Measurements from ENCODE around the gene CYLD.
A peak's percentile ranks its signal among the peaks of the same experiment; 100 is the strongest.

CYLD gene

DNA sequence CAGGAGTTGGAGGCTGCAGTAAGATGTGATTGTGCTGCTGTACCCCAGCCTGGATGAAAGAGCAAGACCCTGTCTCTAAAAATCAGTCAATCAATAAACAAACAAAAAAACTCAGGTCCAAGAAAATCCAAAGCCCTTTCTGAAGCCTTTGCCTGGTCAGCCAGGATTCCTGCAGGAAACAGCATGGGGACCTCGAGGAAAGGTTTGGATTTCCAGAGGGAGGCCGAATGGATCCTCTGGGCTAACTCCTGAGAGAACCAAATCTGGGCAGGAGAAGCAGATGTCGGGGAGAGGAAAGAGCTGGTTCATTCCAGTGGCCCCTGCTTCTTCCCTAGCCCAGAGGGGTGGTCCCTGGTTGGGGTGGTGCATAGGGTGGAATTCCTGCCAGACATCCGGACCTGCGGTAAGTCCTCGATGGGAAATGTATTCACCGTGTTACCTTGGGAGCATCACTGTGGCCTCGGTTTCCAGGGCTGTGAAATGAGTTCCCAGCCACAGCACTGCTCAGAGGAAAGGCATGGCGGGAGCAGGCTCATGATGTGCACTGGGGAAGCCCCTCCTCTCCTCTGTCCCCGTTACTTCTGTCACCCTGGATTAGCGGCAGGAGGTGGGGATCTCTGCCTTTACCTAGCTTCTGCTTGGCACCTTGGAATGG lies 75.1 kb downstream of the CYLD start:
- DNase-seq (ENCODE audit: low read depth in 3 of 3) = no peak

DNA sequence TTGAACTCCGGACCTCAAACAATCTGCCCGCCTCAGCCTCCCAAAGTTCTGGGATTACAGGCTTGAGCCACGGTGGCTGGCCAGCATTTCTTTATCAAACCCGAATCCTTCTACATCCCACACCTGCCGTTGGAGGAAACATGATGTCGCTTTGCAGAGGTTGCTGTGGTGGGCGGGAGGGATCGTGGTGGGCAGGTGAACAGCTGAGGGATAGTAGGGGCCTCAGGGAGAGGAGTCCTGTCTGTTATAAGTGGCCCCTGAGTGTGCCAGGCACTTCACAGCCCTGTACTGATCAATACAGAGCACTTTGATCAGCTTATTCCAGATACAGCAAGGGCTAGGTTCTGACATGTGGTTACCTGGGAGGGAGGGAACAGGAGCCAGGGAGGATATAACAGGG lies 76.5 kb downstream of the CYLD start:
- no peak for DNase-seq (ENCODE audit: low read depth in 3 of 3)

DNA sequence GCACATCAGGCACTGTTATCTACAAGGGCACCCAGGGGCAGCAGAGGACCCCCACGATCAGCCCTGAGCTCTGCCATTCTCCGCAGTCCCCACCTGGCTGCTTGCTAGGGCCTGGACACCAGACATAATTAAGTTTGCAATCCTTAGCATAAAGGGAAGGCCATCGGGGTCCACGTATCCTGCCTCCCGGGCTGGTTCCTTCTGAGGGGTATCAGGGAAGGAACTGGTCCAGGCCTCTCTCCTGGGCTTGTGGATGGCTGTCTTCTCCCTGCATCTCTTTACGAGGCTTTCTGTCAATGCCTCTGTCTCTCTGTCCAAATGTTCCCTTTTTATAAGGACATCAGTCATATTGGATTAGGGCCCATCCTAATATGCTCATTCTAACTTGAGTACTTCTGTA lies 77.8 kb downstream of the CYLD start:
- no peak for DNase-seq (ENCODE audit: low read depth in 3 of 3)

DNA sequence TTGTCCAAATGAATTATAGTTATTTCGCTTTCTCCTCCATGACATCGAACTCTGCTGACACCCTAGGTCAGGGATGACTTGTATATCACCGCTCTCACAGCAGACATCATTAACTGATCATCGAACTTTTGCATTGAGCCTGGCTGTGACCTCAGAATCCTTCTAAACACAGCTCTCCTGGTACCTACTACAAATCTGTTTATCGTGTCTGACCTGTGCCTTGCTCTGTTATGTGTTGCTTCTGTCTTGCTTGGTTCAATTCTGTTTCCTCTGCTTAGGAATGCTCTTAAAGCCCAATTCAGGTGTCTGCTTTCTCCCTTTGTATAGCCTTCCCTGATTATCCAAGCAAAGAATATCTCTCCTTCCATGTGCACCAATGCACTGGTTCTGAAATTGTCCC lies 78.3 kb downstream of the CYLD start:
- DNase-seq (ENCODE audit: low read depth in 3 of 3) = no peak

DNA sequence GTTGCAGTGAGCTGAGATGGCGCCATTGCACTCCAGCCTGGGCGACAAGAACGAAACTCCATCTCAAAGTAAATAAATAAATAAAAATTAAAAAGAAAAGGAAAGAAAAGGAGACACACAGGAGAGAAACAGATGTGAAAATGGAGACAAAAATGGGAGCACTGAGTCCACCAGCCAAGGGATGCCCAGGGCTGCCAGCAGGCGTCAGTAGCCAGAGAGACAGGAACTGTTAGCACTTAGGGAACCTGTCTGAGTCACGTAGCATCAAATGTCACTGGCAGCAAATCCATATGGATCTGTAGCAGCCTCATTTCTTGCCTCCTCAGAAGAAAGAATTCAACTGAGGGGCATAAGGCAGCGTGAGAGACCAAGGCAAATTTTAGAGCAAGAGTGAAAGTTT lies 79.7 kb downstream of the CYLD start:
- no peak for DNase-seq (ENCODE audit: low read depth in 3 of 3)

DNA sequence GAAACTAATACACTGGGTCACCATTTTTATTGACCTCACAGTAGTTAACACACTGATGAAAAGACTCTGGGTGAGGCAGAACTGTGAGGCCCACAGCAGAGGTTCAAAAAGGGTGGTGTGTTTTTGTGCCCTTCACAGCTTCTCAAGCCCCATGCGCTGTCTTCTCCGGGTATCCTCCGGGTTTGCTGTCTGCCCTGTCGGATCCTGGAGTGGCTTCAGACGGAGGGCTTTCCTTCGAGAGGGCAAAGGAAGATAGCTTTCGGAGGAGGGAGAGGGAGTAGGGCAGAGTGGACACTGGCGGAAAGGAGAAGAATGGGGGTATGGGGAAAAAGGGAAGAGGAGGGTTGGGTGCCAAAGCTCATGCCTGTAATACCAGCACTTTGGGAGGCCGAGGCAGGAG lies 80.8 kb downstream of the CYLD start:
- DNase-seq (ENCODE audit: low read depth in 3 of 3) = no peak

DNA sequence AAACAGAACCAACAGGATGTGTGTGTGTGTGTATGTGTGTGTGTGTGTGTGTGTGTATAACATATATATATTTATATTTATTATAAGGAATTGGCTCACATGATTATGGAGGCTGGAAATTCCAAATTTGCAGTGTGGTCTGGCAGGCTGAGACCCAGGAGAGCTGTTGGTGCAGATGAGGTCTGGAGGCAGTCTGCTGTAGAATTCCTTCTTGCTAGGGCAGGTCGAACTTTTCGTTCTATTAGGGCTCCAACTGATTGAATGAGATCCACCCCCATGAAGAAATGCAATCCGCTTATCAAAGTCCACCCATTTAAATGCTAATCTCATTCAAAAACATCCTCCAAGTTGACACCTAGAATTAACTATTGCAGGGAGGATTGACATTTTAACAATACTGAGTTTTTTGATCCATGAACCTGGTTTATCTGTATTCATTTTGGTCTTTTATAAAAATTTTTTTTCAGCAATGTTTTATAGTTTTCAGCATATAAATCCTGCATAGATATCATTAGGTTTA lies 85.0 kb downstream of the CYLD start:
- no peak for DNase-seq (ENCODE audit: low read depth in 3 of 3)

DNA sequence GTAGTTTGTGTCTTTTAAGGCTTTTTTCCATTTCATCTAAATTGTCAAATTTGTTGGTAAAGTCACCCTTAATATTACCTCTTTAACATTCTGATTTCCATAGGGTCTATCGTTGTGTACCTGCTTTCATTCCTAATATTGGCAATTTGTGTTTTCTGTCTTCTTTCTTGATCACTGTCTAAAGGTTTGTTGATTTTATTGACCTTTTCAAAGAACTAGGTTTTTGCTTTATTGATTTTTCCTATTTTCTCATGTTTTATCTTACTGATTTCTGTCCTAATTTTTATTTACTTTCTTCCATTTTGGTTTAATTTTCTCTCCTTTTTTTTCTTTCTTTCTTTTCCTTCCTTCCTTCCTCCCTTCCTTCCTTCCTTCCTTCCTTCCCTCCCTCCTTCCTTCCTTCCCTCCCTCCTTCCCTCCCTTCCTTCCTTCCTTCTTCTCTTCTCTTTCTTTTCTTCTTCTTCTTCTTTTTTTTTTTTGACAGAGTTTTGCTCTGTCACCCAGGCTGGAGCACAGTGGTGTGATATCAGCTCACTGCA lies 86.3 kb downstream of the CYLD start:
- no peak for DNase-seq (ENCODE audit: low read depth in 3 of 3)

DNA sequence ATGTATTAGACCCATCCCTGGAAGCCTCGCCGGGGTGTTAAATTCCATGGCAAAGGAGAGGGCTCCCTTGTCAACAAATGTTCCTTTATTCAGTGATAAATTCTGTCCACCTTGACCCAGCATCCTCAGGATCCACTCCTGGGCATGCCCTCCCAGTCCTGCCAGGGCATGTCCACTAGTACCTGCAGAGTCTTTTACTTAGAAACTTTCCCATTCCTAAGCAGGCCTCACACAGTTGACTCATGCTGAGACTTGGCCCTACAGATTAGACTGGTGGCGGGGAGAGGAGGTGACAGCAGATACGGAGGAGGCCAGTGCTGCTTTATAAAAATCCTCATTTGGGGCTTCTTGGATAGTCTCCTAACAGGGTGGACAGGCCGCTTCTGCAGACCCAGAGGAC lies 88.8 kb downstream of the CYLD start:
- DNase-seq (ENCODE audit: low read depth in 3 of 3) = no peak

DNA sequence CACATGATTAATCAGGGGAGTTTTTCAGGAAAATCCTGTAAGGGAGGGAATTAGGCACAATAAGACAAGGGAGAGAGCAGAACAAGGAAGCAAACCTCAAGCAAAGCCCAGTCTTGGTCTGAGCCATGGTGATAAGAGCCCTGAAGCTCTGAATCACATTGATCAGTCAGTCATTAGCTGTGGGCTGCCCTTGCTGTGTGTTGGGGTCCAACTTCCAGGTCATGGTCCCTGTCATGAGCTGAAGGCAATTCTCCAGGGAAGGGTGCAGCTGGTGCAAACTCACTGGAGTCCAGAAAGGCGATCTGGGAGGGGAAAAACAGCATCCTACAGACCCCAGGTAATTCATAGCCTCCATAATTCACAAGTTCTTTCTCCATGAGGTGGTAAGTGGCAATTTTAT lies 89.9 kb downstream of the CYLD start:
- DNase-seq (ENCODE audit: low read depth in 3 of 3) = no peak

DNA sequence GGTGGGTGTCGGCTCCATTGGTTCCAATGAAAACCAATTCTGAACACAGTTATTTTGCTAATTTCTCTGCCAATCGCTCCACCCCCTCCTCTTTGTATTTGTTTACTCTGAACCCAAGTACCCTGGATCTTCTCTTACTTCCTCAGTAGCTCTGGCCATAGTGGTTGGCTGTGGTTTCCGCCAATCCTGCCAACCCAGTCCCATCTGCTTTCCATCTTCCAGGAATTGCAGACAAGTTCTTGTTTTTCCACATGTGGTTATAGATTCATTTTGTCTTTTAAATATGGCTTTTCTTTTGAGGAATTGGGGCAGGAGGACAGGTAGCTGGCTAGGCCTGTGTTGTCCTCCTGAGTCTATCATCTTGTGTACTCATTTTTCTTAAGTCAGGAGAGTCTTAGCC lies 92.0 kb downstream of the CYLD start:
- no peak for DNase-seq (ENCODE audit: low read depth in 3 of 3)

DNA sequence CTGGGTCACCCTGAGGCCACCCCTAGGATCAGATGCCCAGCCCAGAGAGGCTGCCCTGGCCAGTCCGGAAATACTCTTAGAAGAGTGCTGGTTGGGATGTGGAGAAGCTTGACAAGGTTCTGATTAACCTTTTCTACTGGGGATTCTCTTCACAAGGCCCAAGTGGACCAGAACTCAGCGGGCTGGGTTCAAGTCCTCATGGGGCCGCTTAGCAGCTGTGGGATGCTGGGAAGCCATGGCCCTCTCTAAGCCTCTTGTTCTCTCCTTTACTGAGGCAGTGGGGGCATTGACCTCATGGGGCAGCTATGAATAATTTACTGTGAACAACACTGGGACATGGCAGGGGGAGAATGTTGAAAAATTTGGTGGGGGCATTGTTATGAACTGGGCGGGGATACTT lies 92.8 kb downstream of the CYLD start:
- no peak for DNase-seq (ENCODE audit: low read depth in 3 of 3)

DNA sequence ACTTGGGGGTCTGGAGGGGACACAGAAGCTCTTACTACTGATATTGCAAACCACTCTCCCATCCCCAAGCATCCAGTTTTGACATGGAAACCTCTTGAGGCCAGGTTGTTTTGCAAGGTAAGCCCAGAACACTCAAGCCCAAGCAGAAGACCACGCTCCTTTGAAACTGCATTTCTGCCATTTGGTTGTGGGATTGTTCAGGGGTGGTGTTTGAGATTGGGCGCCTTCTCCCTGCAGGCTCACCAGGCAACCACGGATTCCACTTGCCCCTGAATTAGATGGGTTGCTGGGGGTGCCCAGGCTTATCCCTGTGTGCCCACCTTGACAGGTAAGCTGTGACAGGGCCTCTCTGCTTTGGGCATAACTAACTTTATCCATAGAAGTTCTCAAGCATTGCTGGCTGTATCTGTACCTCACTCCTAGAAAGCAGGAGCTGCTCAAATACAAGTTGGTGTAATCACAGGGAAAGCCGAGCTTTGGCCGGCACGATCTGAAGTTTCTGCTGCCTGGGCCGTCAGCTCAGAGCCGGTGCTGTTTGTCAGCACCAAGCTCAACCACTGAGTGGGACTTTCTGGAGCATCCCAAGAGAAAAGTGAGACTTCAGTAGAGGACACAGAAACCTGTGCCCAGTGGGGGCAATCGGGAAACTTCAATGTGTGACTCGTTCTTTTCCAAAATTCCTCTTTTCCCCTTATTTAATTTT lies 93.6 kb downstream of the CYLD start:
- DNase-seq (ENCODE audit: low read depth in 3 of 3) = no peak

DNA sequence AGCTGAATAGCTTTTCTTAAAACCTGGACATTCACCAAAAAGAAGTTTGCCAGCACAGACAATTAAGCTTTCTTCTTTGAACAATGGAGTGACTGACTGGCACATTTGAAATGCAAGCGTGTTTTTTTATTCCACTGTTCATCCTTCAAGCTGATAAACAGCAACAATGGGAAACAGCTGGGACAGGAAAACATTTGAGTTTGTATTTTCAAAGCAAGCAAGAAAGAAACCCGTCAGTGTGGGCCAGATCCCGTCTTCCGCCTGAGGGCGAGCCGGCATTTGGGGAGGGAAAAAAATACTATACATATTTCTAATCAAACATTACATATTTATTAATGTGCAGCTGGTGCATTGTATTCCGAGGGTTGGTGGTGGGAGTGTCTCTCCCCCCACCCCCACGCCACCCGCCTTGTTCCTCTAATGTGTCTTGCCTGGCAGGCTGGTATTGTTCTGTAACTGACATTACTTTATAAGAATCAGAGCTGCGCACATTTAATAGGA lies 94.3 kb downstream of the CYLD start:
- no peak for DNase-seq (ENCODE audit: low read depth in 3 of 3)

DNA sequence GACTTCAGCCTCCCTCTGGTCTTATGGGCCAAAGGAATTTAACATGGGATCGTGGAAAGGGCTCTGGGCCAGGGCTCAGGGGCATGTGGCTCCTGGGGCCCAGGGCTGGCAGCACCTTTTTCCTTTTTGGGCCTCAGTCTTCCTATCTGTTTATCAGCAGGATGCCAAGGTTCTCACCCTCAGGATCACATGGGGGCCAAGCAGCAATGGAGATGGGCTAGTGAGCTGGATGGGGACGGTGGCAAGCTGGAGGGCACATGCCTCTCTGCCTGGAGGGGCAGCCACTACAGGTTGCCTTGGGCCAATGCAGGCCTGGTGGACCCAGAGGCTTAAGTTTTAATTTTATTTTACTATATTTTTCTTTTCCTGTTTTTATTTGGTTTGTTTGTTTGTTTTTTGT lies 95.4 kb downstream of the CYLD start:
- no peak for DNase-seq (ENCODE audit: low read depth in 3 of 3)

DNA sequence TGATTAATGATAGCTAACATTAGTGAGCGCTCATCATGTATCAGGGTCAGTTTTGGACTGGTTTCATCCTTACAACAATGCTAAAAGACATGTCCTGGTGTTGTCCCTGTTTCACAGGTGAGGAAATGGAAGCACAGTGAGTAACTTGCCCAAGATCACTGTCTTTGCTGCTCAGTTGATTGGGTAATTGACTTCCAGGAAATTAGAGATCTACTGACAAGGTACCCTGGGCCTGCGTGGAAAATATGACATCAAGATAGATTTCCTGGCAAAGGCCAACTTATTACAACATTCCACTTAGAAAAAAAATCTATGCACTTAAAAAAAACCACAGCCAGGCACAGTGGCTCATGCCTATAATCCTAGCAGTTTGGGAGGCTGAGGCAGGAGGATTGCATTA lies 96.3 kb downstream of the CYLD start:
- DNase-seq (ENCODE audit: low read depth in 3 of 3) = no peak

DNA sequence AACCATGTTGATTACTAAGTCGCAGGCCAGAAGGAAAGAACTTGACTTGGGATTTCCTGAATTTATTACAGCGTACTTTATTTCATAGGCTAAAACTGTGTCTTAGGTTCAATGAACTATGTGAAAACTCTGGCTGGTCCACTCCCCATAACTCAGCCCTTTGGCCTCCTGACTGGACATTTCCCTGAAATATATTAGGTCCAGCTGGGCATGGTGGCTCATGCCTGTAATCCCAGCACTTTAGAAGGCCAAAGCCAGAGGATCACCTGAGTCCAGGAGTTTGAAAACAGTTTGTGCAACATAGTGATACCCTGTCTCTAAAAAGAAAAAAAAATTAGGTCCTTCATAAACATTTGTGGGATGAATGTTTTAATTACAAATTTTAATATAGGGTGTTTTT lies 97.0 kb downstream of the CYLD start:
- DNase-seq (ENCODE audit: low read depth in 3 of 3) = no peak

DNA sequence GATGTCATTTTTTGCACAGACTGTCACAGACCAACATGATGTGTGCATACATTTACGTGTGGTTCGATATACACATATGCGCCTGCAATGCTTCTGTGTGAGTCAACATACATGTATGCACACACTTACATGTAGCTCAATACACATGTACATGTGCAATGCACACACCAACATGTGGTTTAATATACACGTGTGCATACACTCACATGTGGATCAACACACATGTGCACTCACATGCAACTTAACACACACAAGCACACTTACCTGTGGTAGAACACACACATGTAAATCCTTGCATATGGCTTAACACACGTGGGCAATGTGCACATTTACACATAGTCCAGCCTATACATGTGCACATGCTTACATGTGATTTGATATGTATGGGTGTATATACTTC lies 97.5 kb downstream of the CYLD start:
- no peak for DNase-seq (ENCODE audit: low read depth in 3 of 3)

DNA sequence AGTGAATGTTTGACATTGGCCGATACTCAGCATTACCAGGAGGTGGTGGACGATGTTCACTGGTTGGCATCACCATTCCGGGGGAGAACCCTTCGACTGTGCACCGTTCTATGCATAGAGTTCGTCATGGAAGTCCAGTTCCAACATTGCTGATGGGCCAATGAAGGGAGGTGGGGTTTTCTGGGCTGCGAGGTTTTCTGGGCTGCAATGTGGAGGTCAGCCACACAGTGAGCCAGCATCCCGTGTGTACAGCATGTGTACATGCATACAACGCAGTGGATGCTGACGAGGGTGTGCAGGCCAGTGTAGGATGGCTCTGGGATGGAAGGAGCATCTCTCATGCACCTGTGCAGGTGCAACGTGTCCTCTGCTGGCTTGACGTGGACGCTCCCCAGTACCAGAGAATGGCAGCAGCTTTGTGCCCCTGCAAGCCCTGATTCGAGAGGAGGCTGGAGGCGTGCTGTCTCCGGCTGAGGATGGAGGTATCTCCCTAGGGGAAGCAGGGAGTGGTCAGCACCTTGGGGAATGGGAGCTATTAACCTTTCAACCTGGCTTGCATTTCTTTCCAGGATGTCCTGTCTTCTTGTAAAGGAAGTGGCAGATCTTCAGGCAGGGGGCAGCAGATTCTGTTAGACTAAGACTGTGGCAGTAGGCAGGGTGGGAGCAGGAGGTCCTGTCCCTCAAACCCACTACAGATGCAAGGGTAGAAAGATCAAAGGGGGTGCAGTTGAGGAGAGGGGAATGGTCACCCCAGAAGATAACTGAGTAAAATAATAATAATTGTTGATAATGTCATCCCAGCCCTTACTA lies 98.2 kb downstream of the CYLD start:
- DNase-seq (ENCODE audit: low read depth in 3 of 3) = no peak

DNA sequence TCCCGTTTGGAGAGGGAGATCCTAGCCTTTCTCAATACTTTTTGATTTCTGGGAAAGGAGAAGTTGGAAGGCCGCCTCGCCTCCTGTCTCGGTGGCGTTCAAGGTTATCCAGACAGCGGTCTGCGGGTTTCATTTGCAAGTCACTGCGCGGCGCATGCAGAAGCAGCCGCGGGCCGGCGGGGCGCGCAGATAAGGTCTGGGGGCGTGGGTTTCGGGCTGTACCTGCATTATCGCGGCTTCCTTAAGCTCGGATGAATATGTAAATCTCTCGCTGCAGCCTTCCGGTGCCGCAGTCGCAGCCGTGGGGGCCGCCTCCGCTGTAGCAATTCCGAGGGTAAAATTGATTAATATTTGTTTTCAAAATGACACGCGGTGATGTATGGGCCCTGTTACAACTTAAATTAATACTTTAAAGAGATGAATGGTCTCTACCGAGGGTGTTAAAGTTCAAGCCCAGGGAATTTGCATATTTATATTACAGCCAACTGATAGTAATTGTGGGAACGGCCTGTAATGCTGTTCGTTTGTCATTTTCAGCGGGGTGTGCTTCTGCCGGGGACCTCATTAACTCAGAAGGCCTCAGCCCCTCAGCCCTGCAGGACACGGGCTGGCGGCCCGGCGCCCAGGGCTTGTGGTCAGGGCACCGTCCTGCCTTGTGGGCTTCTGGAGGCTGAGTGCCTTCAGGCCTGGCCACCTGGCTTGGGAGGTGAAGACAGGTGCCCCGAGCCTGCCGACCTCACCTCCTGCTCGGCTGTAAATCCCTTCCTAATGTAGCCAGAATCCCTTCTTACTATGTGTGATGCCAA lies 99.4 kb downstream of the CYLD start:
- DNase-seq (ENCODE audit: low read depth in 3 of 3) = peak in 2 of 3 experiments; percentile 7 to 50

DNA sequence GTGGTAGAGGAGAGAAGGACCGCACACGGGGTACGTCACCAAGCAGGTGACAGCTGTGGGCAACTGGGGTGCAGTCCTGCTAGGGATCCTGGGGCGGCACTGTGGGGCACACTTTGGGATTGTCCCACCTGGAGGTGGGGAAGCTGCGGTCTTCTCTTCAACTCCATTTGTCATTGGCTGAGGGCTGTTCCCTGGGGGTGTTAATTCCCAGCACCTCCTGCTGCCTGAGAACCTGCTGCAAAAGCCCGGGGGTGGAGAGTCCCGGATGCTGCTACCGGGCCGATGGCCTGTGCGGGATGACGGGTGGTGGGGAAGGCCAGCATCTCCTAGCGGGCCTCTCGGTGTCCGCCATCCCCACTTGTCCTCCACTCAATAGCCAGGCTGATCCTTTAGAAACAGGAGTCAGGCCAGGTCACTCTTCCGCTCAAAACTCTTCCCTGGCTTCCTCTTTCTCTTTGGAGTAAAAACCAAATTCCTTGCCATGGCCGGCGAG lies 100.2 kb downstream of the CYLD start:
- DNase-seq (ENCODE audit: low read depth in 3 of 3) = no peak
